Prostate gland (tissue), 2 donors: Measurements from ENCODE around the gene HIP1R.
A peak's percentile ranks its signal among the peaks of the same experiment; 100 is the strongest.

ENCODE experiments used
- POLR2AphosphoS5 ChIP-seq: sonication (generic); formaldehyde crosslinking; IDR thresholded peaks from one replicate; pipeline ENCODE4 v1.6.1; 2017; ENCODE audit warnings: antibody characterized with exemption
- TF ChIP-seq, protein P1 (sequence below), 4 experiments: fragments of 200-600 bp in 2 of 4; fragments of 450-650 bp in 2 of 4; sonication (generic) in 2 of 4; IDR thresholded peaks; 1 replicate in 3 of 4; 2 replicates in 1 of 4; pipeline ENCODE4 v1.5.1; 2016 to 2019; ENCODE audit warnings: antibody characterized with exemption in 4 of 4, mild to moderate bottlenecking in 2 of 4, moderate library complexity in 2 of 4

DNA sequence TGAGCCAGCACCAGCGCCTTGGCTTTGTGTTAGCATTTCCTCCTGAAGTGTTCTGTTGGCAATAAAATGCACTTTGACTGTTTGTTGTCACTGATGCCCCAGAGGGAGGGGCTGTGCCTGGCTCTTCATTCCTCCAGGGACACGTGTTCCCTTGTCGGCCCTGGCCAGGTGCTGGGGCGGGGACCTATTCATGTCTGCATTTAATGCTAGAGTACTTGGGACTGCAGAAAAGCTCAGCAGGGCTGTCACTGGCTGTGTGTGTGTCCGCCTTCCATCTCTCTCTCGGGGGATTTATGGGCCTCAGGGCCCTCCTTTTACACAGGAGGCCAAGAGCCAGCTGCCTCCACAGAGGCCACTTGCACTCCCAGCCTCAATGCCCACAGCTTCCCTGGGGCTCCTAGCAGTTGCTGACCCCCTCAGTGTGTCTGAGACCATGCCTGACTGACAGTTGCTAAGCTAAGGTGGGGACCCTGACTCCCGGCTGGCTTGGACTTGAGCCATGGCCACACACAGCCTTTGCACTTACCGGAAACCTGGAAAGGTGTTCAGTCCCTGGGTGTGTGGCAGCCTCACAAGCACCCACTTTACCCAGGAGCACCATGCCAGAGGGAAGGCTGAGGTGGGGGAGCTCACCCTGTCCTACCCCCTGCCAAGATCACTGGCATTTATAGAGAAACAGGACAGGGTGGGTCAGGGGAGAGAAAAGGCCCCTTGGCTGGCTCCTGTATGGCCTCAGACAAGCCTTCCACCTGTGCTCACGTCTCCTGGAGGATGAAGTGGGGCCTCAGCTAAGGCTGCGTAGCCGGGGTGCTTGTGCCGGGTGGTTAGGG is 27.8 kb downstream of the HIP1R start:
- peak; percentile 93 for TF ChIP-seq POLR2AphosphoS5
- TF ChIP-seq, protein P1, sequence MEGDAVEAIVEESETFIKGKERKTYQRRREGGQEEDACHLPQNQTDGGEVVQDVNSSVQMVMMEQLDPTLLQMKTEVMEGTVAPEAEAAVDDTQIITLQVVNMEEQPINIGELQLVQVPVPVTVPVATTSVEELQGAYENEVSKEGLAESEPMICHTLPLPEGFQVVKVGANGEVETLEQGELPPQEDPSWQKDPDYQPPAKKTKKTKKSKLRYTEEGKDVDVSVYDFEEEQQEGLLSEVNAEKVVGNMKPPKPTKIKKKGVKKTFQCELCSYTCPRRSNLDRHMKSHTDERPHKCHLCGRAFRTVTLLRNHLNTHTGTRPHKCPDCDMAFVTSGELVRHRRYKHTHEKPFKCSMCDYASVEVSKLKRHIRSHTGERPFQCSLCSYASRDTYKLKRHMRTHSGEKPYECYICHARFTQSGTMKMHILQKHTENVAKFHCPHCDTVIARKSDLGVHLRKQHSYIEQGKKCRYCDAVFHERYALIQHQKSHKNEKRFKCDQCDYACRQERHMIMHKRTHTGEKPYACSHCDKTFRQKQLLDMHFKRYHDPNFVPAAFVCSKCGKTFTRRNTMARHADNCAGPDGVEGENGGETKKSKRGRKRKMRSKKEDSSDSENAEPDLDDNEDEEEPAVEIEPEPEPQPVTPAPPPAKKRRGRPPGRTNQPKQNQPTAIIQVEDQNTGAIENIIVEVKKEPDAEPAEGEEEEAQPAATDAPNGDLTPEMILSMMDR (IDR thresholded peaks at IDR 0.05) = no peak
